Progenitor cell of endocrine pancreas (in vitro differentiated cells): ENCODE measurements around the gene METTL25. TPM values are rescaled to one million over a fixed set of nuclear protein-coding genes. Genes with fewer than 3 reads are reported as not detected.

Experiments used
- DNase-seq: peaks from one replicate; pipeline ENCODE4 v3.0.0; 2021; ENCODE audit warnings: low spot score; ENCODE audit not compliant: unreplicated experiment
- H3K27ac Mint-ChIP-seq: 2 replicates; pipeline ENCODE4 v1.8.0; 2021; ENCODE audit warnings: mild to moderate bottlenecking, moderate library complexity, mixed read lengths
- H3K27me3 Mint-ChIP-seq: 2 replicates; pipeline ENCODE4 v1.8.0; 2021; ENCODE audit warnings: mixed read lengths
- H3K36me3 Mint-ChIP-seq: 2 replicates; pipeline ENCODE4 v1.8.0; 2022; ENCODE audit warnings: mixed read lengths; ENCODE audit not compliant: insufficient read depth
- H3K4me1 Mint-ChIP-seq: 2 replicates; pipeline ENCODE4 v1.8.0; 2021; ENCODE audit warnings: low read depth, mixed read lengths
- H3K4me3 Mint-ChIP-seq: 2 replicates; pipeline ENCODE4 v1.8.0; 2021; ENCODE audit warnings: low read depth, mild to moderate bottlenecking, moderate library complexity, mixed read lengths
- H3K9me3 Mint-ChIP-seq: 2 replicates; pipeline ENCODE4 v1.8.0; 2021; ENCODE audit warnings: low read depth, mixed read lengths
- long read RNA-seq: library from polyadenylated mRNA; unstranded; transcript quantifications from one replicate; pipeline ENCODE4 v2.0.0, GENCODE V29; 2020
- total RNA-seq: library from RNA; stranded (reverse); gene quantifications from 2 replicates; pipeline ENCODE4 v1.2.1, GENCODE V29; 2021
- TF ChIP-seq, protein P1 (sequence below): fragments of 200-600 bp; sonication (generic); IDR thresholded peaks from one replicate; pipeline ENCODE4 v1.5.0; 2021; ENCODE audit warnings: antibody characterized with exemption, mild to moderate bottlenecking; ENCODE audit not compliant: unreplicated experiment

The METTL25 gene, protein sequence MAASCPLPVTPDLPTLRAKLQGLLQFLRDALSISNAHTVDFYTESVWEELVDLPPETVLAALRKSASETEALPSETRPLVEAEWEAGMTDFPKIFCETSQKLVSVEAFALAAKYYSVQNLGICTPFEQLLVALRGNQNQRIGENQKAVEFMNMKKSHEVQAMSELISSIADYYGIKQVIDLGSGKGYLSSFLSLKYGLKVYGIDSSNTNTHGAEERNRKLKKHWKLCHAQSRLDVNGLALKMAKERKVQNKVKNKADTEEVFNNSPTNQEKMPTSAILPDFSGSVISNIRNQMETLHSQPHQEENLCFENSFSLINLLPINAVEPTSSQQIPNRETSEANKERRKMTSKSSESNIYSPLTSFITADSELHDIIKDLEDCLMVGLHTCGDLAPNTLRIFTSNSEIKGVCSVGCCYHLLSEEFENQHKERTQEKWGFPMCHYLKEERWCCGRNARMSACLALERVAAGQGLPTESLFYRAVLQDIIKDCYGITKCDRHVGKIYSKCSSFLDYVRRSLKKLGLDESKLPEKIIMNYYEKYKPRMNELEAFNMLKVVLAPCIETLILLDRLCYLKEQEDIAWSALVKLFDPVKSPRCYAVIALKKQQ
- total RNA-seq, result 15.0 and 15.8 TPM in 2 replicates
- long read RNA-seq, transcript METTL25-201 (12 exons, 2,093 nt), result major isoform, 21 of 47 reads
- long read RNA-seq, partial matches to known transcripts, result 10 of 47 reads
- long read RNA-seq, other reads (novel, unspliced or antisense), result 15 of 47 reads

DNA sequence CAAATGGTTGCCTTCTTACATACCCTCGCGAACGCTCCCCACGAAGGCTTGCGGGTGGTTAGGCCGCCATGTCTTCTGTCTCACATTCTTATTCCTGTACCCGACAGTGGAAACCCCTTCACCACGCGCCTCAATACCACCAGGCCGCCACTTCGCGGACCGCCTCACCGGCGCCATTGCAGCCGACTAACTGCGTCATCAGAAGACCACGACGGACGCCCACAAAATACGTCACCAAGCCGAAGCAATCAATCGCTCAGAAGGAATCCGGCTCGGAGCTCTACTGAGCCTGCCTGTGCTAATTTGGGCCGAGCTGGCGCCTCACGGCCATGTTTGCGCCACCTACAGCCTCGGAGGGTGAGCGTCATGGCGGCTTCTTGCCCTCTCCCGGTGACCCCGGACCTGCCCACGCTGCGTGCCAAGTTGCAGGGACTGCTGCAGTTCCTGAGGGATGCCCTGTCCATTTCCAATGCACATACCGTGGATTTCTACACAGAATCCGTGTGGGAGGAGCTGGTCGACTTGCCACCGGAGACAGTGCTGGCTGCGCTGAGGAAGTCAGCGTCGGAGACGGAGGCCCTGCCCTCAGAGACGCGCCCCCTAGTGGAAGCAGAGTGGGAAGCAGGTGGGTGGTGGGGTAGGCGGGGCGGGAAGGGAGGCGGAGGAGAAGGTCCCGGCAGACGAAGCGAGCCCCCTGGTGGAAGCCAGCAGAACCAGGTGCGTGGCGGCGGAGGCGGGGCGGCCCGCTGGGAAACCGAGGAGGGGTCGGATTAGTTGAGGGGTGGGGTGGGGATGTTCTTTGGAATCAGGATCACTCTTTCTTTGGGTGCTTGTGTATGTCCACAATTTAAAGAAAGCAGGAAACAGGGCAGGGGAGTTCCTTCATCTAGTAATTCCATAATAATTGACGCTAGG, at the start of gene METTL25, which contains the start of gene CCDC59:
TSS of gene METTL25 (plus strand) at position 330 of the 915 bp plus-strand sequence. CDS start at position 367, 37 bp downstream.
TSS of gene CCDC59 (minus strand) at position 188 of the 915 bp plus-strand sequence. CDS start at position 177, 11 bp downstream.
- H3K9me3 Mint-ChIP-seq, result no peaks in the 10 kb centered on the region
- TF ChIP-seq, protein P1, sequence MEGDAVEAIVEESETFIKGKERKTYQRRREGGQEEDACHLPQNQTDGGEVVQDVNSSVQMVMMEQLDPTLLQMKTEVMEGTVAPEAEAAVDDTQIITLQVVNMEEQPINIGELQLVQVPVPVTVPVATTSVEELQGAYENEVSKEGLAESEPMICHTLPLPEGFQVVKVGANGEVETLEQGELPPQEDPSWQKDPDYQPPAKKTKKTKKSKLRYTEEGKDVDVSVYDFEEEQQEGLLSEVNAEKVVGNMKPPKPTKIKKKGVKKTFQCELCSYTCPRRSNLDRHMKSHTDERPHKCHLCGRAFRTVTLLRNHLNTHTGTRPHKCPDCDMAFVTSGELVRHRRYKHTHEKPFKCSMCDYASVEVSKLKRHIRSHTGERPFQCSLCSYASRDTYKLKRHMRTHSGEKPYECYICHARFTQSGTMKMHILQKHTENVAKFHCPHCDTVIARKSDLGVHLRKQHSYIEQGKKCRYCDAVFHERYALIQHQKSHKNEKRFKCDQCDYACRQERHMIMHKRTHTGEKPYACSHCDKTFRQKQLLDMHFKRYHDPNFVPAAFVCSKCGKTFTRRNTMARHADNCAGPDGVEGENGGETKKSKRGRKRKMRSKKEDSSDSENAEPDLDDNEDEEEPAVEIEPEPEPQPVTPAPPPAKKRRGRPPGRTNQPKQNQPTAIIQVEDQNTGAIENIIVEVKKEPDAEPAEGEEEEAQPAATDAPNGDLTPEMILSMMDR, result peak; percentile 85
- peak; percentile 96 for DNase-seq
- H3K36me3 Mint-ChIP-seq, result peaks cover 20% of the 10 kb centered on the region
- no peaks in the 10 kb centered on the region for H3K27me3 Mint-ChIP-seq
- H3K27ac Mint-ChIP-seq, result peak within 1 kb of the TSS; percentile 100
- H3K4me3 Mint-ChIP-seq, result peak within 1 kb of the TSS; percentile 100
- H3K4me1 Mint-ChIP-seq, result peaks cover 18% of the 10 kb centered on the region

DNA sequence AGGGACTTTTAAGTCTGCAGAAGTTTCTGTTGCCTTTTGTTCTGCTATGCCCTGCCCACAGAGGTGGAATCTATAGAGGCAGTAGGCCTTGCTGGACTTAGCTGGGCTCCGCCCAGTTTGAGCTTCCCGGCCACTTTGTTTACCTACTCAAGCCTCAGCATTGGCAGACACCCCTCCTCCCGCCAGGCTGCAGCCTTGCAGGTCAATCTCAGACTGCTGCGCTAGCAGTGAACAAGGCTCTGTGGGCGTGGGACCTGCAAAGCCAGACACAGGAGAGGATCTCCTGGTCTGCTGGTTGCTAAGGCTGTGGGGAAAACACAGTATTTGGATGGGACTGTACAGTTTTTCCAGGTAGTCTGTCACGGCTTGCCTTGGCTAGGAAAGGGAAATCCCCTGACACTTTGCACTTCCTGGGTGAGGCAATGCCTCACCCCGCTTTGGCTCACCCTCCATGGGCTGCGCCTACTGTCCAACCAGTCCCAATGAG, 43.9 kb upstream of the METTL25 start:
- DNase-seq, result peak; percentile 48
- Mint-ChIP-seq H3K27me3 (no peaks in the 10 kb centered on the region), H3K9me3 (peaks cover 5% of the 10 kb centered on the region), H3K4me1 (peaks cover 12% of the 10 kb centered on the region), H3K4me3 (peak overlapping the region; percentile 12), H3K27ac (peak overlapping the region; percentile 44), H3K36me3 (no peaks in the 10 kb centered on the region)
- TF ChIP-seq, protein P1, result no peak

DNA sequence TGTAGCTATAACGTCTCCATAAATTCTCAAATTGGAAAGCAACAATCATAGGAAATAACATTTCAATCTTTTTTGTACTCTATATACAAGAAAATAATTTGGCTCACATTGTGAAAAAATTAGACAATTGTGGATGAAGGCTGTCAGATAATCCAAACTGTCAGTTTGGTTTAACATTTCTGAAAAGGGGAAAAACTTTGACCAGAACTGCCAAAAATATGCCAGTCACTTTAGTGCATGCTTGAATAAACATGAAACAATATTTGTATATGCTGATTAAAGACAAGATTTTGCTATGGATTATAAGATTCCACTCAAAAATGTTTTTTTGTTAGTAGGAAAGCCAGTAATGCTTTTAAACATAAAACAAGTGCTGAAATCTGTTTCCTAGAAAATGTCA, 39.1 kb upstream of the METTL25 start:
- Mint-ChIP-seq H3K36me3 (no peaks in the 10 kb centered on the region), H3K4me3 (no peak overlapping the region), H3K9me3 (no peaks in the 10 kb centered on the region), H3K27me3 (no peaks in the 10 kb centered on the region), H3K27ac (no peak overlapping the region), H3K4me1 (peaks cover 4% of the 10 kb centered on the region)
- no peak for DNase-seq
- TF ChIP-seq, protein P1, result no peak

DNA sequence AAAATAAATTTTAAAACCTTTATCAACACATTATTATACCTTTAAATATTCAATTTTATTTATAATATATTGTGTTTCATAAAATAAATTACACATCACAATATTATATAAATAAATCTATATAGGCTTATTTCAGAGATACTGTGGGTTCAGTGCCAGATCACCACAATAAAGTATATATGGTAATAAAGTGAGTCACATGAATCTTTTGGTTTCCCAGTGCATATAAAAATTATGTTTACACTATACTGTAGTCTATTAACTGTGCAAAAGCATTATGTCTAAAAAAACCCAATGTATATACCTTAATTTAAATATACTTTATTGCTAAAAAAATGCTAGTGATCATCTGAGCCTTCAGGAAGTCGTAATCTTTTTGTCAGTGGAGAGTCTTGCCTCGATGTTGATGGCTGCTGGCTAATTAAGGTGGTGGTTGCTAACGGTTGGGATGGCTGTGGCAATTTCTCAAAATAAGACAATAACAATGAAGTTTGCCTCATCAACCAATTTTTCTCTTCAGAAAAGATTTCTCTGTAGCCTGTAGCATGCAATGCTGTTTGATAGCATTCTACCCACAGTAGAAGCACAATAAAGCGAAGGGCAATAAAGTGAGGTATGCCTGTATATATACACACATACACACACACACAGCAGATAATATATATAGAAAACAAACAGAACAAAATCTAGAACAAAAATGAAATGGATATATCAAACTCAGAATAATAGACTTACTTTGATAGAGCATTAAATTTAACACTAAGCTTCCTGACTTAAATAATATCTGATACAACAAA, 32.6 kb upstream of the METTL25 start:
- H3K36me3 Mint-ChIP-seq, result no peaks in the 10 kb centered on the region
- TF ChIP-seq, protein P1, result no peak
- no peaks in the 10 kb centered on the region for H3K27me3 Mint-ChIP-seq
- no peak for DNase-seq
- peaks cover 10% of the 10 kb centered on the region for H3K4me1 Mint-ChIP-seq
- H3K27ac Mint-ChIP-seq, result no peak overlapping the region
- no peaks in the 10 kb centered on the region for H3K9me3 Mint-ChIP-seq
- no peak overlapping the region for H3K4me3 Mint-ChIP-seq
